ENCODE data around the gene IRAK1.
A peak's percentile ranks its signal among the peaks of the same experiment; 100 is the strongest.

Gene IRAK1

GRCh38 chrX:154019633-154020528, at the start of gene IRAK1:
Gene IRAK1 (minus strand): TSS chrX:154019902. CDS start chrX:154019812, 90 bp downstream.
- Mint-ChIP-seq H3K4me1 (peaks cover 48% of the 10 kb centered on the region), H3K27ac (peak within 1 kb of the TSS; percentile 95), H3K9me3 (peaks cover 45% of the 10 kb centered on the region), H3K4me3 (peak within 1 kb of the TSS; percentile 81), H3K36me3 (ENCODE audit: low read depth) (peaks cover 5% of the 10 kb centered on the region), H3K27me3 (ENCODE audit: low read depth, poor library complexity) (no peaks in the 10 kb centered on the region)
- DNase-seq = peak; percentile 60
- no peak for TF ChIP-seq CTCF (IDR thresholded peaks at IDR 0.05)

- peaks cover 8% of the 10 kb centered on the region for H3K36me3 Mint-ChIP-seq (ENCODE audit: low read depth)
- H3K9me3 Mint-ChIP-seq = peaks cover 49% of the 10 kb centered on the region
- H3K4me1 Mint-ChIP-seq = peaks cover 7% of the 10 kb centered on the region
- H3K4me3 Mint-ChIP-seq = no peak overlapping the region
- no peak overlapping the region for H3K27ac Mint-ChIP-seq
- peaks cover 6% of the 10 kb centered on the region for H3K27me3 Mint-ChIP-seq (ENCODE audit: low read depth, poor library complexity)
- DNase-seq = no peak
- TF ChIP-seq CTCF (IDR thresholded peaks at IDR 0.05) = no peak
Observed at GRCh38 chrX:154068560-154068959, 48.9 kb upstream of the IRAK1 start.

- H3K4me3 Mint-ChIP-seq = no peak overlapping the region
- peaks cover 52% of the 10 kb centered on the region for H3K9me3 Mint-ChIP-seq
- peak overlapping the region; percentile 71 for H3K27ac Mint-ChIP-seq
- peaks cover 10% of the 10 kb centered on the region for H3K27me3 Mint-ChIP-seq (ENCODE audit: low read depth, poor library complexity)
- H3K4me1 Mint-ChIP-seq = peaks cover 33% of the 10 kb centered on the region
- peaks cover 9% of the 10 kb centered on the region for H3K36me3 Mint-ChIP-seq (ENCODE audit: low read depth)
- no peak for TF ChIP-seq CTCF (IDR thresholded peaks at IDR 0.05)
- no peak for DNase-seq
Observed at GRCh38 chrX:154064637-154065435, 45.1 kb upstream of the IRAK1 start.

GRCh38 chrX:154063234-154063633, 43.5 kb upstream of the IRAK1 start:
- DNase-seq = no peak
- Mint-ChIP-seq H3K27ac (no peak overlapping the region), H3K36me3 (ENCODE audit: low read depth) (peaks cover 7% of the 10 kb centered on the region), H3K27me3 (ENCODE audit: low read depth, poor library complexity) (peaks cover 10% of the 10 kb centered on the region), H3K4me1 (peaks cover 48% of the 10 kb centered on the region), H3K9me3 (peaks cover 56% of the 10 kb centered on the region), H3K4me3 (no peak overlapping the region)
- TF ChIP-seq CTCF (IDR thresholded peaks at IDR 0.05) = no peak

GRCh38 chrX:154061801-154062200, 42.1 kb upstream of the IRAK1 start:
- H3K27ac Mint-ChIP-seq = peak overlapping the region; percentile 98
- H3K9me3 Mint-ChIP-seq = peaks cover 62% of the 10 kb centered on the region
- peaks cover 14% of the 10 kb centered on the region for H3K36me3 Mint-ChIP-seq (ENCODE audit: low read depth)
- no peak for TF ChIP-seq CTCF (IDR thresholded peaks at IDR 0.05)
- DNase-seq = no peak
- peak overlapping the region; percentile 12 for H3K4me3 Mint-ChIP-seq
- peaks cover 10% of the 10 kb centered on the region for H3K27me3 Mint-ChIP-seq (ENCODE audit: low read depth, poor library complexity)
- H3K4me1 Mint-ChIP-seq = peaks cover 49% of the 10 kb centered on the region

Measured in nephron progenitor cell (in vitro differentiated cells).